H1 (cell line): ENCODE results near the gene KHDRBS2. TPM values are rescaled to one million over a fixed set of nuclear protein-coding genes. Genes with fewer than 3 reads are reported as not detected.

Source experiments
- BACH1 ChIP-seq: IDR thresholded peaks from 2 replicates; pipeline ENCODE4 v1.6.1; 2012; ENCODE audit warnings: low read length, improper control_type of control experiment
- RBBP5 ChIP-seq: IDR thresholded peaks from 2 replicates; pipeline ENCODE4 v1.7.1; 2012; ENCODE audit warnings: low read depth, mild to moderate bottlenecking, inconsistent platforms, low read length, moderate library complexity, borderline replicate concordance
- SP4 ChIP-seq: IDR thresholded peaks from 2 replicates; pipeline ENCODE4 v1.6.1; 2012; ENCODE audit warnings: low read length, inconsistent platforms
- ZNF274 ChIP-seq: IDR thresholded peaks from 2 replicates; pipeline ENCODE4 v1.7.0; 2012; ENCODE audit warnings: low read length, borderline replicate concordance; ENCODE audit errors: extremely low read depth
- polyA plus RNA-seq, 7 experiments: library from polyadenylated mRNA; depleted of rRNA in 3 of 7; stranded (reverse) in 5 of 7; unstranded in 2 of 7; fragments of >200 nt in 5 of 7; fragments of 200-250 nt in 2 of 7; gene quantifications; 1 replicate in 5 of 7; 2 replicates in 1 of 7; 4 replicates in 1 of 7; pipeline versions ENCODE4 v1.2.1 to v1.2.3, GENCODE V29; 2011 to 2013; ENCODE audit warnings: missing spikeins in 2 of 7, mixed read lengths in 2 of 7
- total RNA-seq: library from RNA; stranded (reverse); fragmentation: NEBNext Ultra II Directional; extraction: Animal tissue kit (Norgen Biotek cat#: 25700); gene quantifications from 2 replicates; pipeline ENCODE4 v1.2.1, GENCODE V29; 2021
- TF ChIP-seq, protein P1 (sequence below): IDR thresholded peaks from 2 replicates; pipeline ENCODE4 v1.6.1; 2012; ENCODE audit warnings: inconsistent platforms

Gene KHDRBS2
- total and polyA plus RNA-seq, 2 of the 8 experiments (the other 6 are each of a cell fraction or from before 2014, with no cell fraction given): 5.2 to 7.7 TPM

DNA sequence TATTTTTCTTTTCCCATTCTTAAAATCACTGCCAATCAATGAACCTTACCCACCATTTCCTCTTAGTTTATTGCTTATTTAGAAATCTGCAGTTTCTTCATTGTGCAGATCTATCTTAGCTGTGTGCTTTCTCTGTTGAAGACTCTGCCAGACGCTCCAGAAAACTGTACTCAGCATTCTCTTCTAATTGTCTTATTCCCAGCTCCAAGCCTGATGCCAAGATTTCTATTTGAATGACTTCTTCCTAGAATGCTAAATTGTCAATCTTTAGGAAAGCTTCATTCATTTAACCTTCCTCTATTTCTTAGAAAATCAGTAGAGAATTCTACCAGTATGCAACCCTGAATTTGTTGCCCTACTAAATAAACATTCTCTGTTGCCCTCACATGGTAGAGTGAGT lies 308.9 kb downstream of the KHDRBS2 start (continued):
- TF ChIP-seq, protein P1, sequence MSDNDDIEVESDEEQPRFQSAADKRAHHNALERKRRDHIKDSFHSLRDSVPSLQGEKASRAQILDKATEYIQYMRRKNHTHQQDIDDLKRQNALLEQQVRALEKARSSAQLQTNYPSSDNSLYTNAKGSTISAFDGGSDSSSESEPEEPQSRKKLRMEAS: no peak
- TF ChIP-seq RBBP5 (no peak), ZNF274 (no peak), BACH1 (no peak), SP4 (no peak)
